Activated CD8-positive, alpha-beta memory T cell treated with anti-CD3 and anti-CD28 coated beads for 4 hours (primary cell): ENCODE results near the gene CWC27.

Experiments
- DNase-seq, 2 donors: peaks; one replicate each; pipeline ENCODE4 v3.0.0-alpha.2; 2020; ENCODE audit warnings: low read depth in 2 of 2

CWC27 gene, protein sequence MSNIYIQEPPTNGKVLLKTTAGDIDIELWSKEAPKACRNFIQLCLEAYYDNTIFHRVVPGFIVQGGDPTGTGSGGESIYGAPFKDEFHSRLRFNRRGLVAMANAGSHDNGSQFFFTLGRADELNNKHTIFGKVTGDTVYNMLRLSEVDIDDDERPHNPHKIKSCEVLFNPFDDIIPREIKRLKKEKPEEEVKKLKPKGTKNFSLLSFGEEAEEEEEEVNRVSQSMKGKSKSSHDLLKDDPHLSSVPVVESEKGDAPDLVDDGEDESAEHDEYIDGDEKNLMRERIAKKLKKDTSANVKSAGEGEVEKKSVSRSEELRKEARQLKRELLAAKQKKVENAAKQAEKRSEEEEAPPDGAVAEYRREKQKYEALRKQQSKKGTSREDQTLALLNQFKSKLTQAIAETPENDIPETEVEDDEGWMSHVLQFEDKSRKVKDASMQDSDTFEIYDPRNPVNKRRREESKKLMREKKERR

DNA sequence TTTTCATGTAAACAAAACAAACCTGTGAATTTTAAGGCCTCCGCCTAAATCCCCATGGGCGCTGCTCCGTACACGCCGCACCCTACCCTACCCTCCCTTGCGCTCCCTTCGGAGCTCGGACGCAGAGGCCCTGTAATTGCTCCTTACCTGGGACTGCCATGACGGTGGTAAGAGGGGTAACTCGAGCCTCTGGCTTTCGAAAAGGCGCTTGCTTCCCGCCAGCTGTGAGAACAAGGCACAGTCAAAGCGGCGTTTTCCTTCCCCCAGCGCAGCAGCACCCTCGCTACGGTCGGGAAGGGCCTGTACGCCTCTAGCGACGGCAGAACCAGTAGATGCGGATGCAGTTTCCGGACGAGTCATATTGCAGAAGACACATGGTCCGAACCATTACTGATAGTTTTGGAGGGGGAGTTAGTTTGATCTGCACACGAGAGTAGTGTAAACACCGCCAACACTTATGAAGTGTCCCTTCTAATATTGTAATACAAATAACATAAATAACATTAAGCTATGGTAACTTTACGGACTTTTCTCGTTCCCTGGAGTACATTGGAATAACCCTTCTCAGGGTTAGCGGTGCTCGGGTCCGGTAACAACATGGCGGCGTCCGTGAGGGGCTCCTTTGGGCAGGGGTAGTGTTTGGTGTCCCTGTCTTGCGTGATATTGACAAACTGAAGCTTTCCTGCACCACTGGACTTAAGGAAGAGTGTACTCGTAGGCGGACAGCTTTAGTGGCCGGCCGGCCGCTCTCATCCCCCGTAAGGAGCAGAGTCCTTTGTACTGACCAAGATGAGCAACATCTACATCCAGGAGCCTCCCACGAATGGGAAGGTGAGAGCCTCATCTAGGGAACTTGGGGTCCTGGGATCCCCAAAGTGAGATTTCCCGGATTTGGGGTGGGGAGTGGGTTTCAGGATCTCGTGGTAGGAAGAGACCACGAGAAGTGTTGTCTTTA is at the start of gene CWC27, which contains the start of gene SREK1IP1:
Gene CWC27 (plus strand): TSS at position 573 of the 955 bp plus-strand sequence. CDS start 217 bp downstream, at position 790.
Gene SREK1IP1 (minus strand): TSS at position 334 of the 955 bp plus-strand sequence. CDS start 174 bp downstream, at position 160.
- peak; percentile 51 to 69 for DNase-seq

DNA sequence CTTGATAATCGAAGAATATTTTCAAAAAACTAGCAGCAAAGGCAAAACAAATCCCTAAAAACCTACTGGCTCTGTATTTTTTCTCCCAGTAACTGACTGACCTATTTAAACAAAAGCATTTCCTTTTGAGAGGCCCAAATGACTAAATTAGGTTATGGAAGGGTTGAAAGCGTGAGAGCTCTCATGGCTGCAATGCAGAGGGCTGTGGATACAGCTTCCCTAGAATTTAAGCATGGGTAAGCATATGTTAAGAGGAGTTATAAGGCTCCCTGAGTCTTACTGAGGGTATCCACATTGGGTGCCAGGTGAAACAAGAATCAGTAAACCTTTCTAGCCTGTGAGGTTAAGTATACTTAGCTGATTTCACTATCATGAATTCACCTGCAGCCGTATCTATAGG is 46.1 kb upstream of the CWC27 start:
- DNase-seq: no peak

DNA sequence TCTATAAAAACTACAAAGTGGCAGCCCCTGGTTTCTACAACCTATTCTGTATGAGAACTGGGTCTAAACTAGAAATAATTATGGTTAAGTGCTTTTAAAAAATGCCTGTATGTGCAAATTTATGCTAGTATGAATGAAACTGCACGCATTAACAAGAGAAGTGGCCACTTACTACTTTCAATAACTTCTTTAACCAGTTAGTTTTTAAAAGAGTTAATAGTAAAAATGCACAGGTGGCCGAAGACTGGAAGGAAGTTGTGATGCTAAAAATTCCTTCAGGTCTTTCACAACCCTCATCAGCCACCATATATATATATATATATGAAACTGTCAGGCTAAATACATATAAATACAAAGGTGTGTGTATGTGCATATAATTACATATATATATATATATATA is 41.6 kb upstream of the CWC27 start:
- DNase-seq: no peak

DNA sequence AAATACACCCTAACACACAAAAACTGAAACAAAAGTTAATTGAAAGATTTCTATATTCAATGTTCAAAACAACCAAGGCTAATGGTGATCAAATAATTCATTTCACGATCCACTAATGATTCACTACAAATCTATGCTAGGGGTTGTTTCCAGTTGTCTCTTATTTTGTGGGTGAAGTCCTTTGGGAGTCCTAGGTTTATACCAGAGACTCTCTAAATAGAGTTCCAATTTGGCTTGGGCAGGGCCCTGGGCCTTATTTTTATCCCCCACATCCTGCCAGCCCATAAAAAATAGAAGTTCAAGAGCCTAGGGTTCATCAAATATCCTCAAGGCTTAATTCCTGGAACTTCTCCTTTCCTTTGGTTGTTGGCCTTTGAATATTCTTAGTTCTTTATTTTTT is 26.3 kb upstream of the CWC27 start:
- DNase-seq: no peak

DNA sequence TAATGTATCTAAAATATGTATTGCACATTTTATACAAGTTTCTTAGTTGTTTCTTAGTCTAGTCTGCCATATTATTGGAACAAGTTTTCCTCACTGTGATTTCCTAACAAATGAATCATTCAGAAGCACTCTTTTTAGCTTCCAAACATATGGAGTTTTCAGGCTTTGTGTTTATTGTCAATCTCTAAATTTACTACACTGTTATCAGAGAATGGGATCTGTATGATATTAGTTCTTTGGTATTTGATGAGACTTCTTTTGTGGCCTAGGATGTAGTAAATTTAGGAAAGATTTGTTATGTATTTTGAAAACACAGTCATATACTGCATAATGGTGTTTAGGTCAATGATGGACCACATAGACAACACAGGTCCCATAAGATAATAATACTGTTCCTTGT is 25.9 kb upstream of the CWC27 start:
- no peak for DNase-seq

DNA sequence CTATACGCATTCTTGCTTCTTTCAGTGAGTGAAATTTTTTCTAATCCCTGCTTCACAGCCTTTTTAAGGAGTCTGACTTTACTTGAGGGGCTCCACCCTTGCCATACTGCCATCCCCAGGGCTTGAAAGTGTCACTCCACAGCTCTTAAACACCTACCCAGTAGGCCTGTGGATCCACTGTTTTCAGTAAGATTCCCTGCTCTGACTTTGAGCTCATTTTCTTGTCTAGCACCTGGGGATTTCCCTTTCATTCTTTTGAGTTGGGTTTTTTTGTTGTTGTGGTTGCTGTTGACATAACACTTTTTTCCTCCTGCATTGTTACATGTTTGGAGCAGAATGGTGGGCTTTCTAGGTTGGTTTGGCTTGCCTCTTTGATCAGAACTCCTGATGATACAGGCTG is 23.8 kb upstream of the CWC27 start:
- DNase-seq: no peak

DNA sequence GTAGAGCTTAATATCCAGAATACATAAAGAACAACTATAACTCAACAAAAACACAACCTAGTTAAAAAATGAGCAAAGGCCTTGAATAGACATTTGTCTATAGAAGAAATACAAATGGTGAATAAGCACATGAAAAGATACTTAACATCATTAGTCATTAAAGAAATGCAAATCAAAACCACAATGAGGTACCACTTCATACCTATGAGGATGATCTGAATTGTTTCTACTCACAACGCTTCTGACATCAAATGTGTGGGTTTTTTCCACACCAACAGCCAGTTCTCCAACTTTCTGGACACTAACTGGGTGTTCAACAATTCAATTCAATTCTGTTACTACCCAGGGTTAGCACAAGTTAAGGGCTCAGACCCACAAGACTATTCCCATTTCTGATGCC is 22.3 kb upstream of the CWC27 start:
- DNase-seq: no peak

DNA sequence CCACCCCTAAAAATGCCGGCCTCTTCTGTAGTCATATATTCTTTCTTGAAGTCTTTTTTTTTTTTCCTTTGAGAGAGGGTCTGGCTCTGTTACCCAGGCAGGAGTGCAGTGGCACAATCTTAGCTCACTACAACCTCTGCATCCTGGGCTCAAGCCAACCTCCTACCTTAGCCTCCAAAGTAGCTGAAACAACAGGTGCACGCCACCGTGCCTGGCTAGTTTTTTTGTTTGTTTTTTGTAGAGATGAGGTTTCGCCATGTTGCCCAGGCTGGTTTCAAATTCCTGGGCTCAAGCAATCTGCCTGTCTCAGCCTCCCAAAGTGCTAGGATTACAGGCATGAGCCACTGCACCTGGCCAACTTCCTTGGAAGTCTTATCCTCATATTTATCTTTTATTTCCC is 19.3 kb upstream of the CWC27 start:
- no peak for DNase-seq

DNA sequence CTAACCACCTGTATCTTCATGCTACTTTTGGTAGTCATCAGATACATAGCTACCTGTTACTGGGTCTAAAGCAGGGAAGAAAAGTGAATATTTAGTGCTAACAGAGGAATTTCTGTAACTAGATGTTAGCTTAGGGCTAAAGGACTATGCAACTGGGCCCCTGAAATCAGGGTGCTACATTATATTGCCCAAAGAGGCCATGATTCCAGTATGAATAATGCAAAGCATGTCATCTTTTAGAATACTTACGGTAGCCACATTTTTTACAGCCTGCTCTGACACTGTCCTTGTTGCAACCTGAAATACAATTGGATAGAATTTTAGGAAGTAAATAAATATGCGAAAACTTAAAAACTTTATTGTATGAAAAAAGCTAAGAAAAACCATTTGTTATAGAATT is 14.7 kb upstream of the CWC27 start:
- no peak for DNase-seq

DNA sequence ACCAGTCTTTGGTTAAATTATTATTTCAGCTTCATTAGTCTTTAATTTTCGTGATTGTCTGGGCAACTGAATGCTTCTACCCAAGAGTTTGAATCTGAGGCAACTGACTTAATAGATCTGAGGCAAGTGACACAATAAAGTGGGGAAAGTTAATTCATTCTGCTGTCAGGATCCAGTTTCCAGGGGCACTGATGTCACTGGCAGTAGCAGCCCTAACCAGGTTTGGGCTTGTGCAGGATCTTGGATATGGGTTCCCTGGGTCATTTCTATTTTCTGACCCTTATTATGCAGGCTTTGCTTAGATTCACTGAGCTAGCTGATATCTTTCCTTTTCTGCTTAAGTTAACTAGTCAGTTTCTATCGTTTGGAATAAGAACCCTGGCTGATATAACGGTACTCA is 9.8 kb upstream of the CWC27 start:
- DNase-seq: no peak

DNA sequence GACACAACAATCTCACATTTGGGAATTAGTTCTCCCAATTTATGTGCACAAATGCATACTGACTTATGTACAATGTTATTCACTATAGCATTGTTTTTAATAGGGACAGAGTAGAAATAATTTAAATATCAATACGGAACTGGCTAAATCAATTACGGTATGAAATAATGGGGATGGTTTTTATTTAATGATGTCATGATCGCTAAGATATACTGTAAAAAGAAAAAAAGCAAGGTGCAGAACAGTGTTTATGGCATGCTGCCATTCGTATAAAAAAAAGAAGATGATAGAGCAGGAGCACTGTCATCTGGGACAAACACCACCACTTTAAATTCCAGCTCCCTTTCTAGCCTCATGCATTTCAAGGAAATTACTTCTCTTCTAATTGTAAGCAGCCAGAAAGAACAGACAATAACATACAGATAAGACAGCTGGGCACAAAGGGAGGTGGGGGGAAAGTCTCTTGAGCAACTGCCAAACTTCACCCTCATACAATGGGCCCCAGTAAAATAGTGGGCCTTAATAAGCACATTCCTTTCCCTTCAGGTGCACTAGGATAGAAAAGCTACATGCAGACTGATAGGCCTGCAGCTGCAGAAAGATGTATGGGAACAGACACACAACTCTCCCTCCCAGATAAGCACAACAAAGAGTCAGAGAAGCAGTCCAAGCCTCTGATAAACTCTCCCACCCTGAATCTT is 8.6 kb upstream of the CWC27 start:
- DNase-seq: no peak

DNA sequence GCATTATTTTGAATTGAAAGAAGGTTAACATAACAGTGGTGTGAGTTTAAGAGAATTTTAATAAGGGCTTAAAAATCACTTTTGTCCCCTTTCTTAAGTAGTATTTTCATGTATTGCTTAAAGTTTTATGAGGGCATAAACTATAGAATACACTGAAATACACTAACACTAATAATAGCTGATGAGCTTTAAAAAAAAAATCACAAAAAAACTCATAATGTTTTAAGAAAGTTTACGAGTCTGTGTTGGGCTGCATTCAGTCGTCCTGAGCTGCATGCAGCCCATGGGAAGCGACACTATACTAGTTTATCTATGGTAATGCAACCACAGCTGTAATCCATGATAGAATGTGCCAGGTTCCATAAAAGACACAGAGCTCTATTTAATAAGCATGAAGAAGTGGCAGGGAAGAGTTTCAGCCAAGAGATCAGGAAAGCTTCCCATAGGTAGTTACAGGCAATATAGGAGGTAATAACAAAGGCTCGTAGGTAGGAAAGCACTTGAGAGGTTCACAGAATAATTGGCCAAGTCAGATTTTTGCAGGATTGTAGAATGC is 4.7 kb upstream of the CWC27 start:
- DNase-seq: no peak

DNA sequence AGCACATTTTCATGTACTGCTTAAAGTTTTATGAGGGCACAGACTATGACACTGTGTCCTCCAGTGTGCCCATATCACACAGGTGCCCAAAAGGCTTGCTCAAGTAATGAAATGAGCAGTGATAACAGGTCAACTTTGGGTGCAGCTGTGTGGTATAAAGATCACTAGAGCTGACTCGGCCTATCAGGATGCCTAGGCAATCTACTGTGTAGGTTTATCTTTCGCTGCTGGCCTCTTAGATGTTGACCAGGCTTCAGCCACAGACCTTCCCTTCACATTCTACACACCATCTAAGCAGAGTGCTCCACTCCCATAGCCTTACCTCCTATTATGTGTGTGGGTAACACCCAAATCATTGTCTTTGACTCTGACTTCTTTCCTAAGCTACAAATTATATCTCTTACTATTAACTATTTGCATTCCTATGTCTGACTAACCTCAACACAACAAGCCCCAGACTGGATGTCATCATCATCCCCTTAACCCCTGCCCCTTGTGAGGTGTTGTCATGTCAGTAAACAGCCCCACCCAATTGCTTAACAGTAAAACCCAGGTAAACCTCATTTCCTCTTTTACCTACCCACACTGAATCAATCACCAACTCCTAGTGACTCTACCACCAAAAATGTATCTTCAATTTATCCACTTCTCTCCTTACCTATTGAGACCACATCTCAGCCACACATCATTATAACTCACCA is 2.8 kb upstream of the CWC27 start:
- no peak for DNase-seq

DNA sequence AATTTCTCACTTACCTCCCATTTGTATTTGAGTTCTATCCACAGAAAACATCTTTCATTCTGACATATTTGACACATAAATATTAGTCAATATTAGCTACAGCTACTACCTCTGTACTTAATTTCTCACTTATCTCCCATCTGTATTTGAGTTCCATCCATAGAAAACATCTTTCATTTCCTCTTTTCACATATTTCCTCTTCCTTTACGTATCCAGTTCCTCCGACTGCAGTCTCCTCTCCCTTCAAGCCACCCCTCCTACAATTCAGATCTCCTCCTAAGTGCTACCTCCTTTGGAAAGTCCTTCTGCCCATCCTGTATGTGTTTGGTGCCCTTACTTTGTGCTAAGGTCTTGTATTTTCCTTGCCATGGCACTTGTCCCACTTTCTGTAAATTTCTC is 1.8 kb upstream of the CWC27 start:
- no peak for DNase-seq

DNA sequence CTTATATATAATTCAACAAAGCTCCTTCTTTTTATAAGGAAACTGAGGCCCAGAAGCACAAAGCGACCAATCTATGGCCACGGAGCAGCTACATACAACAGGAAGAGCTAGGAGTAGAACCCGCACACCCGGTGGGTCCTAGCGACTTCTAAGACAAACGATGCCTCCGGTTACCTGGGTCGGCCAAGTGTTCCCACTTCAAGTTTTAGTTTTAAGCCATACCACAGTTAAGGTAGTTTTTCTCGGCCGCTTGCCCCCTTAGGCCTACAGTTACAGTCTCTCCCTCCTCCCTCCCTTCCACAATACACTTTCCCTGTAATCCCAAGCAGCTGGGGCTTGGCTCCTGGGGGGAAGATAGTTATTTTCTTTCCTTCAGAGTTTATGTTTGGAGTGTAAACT is 772 bp upstream of the CWC27 start:
- DNase-seq: no peak

DNA sequence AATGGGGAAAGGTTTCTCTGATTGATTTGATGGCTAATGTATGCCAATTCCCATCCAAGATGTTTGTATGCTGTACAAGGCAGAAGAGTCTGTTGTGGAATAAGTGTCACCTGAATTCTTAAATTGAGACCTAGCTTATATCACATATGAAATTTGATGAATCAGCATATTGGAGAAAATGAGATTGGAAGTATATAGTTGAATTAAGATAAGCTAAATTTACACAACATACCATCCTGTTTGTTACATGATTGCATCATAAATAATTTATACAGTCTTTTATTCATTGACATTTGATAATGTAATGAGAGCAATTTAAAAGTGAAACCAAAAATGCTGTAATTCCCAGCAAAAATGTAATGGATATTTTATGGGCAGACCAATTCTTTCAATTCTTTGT is 1.1 kb downstream of the CWC27 start:
- no peak for DNase-seq

DNA sequence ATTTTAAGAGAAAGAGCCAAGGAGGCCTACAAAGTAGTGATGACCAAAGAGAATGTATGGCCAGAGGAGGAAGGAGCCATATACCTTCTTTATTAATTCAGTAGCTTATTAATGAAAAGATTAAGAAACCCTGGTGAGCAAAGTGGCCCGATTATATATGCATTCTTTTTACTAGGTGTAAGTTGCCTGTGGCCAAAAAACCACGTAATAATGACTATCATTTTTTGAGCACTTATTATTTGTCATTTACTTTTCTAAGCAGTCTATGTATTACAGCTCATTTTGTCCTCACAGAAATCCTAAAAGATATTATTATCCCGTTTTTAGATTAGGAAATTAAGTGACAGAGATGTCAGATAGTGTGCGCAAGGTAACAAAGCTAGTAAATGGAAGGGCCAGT is 3.0 kb downstream of the CWC27 start:
- DNase-seq: no peak

DNA sequence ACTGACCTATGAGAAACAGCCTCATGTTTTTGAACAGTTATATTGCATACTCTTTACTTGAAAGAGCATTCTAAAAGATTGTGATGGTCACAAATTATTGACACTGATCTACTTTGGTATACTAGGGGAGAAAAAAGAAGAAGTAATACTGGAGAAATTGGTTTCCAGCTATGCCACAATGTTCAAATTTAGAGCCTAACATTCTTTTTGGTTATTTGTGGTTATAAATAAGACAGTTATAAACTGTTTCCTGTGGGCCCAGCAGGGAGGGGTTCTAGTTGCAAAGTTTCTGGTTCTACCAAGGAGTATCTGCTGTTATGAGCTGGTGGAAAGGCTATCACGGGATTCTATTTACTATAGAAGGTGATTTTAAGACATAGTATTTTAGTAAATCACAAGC is 4.8 kb downstream of the CWC27 start:
- DNase-seq: no peak

DNA sequence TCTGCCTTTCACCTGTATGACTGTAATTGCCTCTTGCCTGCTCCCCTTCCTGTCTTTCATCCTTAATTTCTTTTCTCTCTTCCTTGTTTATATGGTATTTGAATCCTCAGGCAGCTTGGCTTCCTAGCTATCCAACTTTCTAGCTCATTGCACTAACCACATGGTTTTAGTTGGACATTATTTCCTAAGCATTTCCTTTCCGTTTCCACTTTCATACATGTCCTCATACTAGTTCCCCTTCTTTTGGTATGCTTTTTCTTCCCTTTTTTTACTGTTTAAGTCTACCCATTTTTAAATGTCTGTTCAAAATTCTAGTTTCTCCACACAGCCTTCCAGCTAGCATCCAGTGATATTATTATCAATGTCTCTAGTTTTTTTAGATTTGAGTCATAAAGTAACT is 6.6 kb downstream of the CWC27 start:
- DNase-seq: no peak

DNA sequence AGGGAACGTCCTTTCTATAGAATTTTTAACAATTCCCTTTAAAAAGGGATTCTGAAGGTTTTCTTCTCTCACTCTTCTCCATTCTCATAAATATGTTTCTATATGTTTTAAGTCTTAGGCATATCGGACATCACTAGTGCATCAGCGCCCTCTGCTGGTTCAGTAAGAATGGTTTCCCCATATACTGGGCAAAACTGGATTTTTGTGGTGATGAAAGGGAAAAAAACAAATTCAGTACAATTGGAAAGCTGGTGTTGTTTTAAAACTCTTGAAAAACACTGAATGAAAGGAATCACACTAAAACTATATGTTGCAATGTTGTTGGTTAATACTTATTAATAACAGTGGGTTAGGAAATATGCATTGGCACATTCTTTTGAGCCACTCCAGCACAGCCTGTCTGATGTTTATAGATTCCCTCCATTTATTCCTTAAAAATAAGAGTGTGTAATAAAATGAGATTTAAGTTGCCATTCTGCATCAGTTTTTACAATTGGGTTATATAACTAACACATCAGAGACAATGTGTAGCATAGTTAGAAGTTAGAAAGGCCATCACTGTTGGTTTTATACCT is 15.8 kb downstream of the CWC27 start:
- DNase-seq: peak; percentile 29 to 47

DNA sequence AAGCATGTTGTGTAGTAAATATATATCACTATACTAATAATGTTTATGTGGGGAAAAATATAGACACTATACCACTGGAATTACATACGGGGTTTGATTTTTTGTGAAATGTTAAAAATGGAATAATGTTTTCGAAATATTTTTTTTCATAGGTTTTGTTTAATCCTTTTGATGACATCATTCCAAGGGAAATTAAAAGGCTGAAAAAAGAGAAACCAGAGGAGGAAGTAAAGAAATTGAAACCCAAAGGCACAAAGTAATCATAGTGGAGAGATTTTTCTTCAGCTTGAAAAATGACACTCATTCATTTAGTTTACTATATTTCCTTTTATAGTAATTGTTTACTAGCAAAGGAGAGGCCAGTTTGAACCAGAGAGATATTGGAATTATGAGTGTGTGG is 17.6 kb downstream of the CWC27 start:
- no peak for DNase-seq
